ENCODE results near the gene PLPPR3.

- TF ChIP-seq, protein P1, sequence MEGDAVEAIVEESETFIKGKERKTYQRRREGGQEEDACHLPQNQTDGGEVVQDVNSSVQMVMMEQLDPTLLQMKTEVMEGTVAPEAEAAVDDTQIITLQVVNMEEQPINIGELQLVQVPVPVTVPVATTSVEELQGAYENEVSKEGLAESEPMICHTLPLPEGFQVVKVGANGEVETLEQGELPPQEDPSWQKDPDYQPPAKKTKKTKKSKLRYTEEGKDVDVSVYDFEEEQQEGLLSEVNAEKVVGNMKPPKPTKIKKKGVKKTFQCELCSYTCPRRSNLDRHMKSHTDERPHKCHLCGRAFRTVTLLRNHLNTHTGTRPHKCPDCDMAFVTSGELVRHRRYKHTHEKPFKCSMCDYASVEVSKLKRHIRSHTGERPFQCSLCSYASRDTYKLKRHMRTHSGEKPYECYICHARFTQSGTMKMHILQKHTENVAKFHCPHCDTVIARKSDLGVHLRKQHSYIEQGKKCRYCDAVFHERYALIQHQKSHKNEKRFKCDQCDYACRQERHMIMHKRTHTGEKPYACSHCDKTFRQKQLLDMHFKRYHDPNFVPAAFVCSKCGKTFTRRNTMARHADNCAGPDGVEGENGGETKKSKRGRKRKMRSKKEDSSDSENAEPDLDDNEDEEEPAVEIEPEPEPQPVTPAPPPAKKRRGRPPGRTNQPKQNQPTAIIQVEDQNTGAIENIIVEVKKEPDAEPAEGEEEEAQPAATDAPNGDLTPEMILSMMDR (IDR thresholded peaks at IDR 0.05; ENCODE audit: insufficient read depth, low read length), result no peak
- TF ChIP-seq REST (IDR thresholded peaks at IDR 0.05; ENCODE audit: insufficient replicate concordance, low read depth) (no peak), SPI1 (IDR thresholded peaks at IDR 0.05; ENCODE audit: borderline replicate concordance, low read depth) (no peak), GABPA (IDR thresholded peaks at IDR 0.05; ENCODE audit: low read depth) (no peak)
Measured at GRCh38 chr19:795073-795611, 26.6 kb downstream of the PLPPR3 start.
